ENCODE results near the gene WIF1.

GRCh38 chr12:65005716-65006115 is 115.4 kb downstream of the WIF1 start:
- TF ChIP-seq SP1 (IDR thresholded peaks at IDR 0.05) (no peak), FOXM1 (IDR thresholded peaks at IDR 0.05; ENCODE audit: borderline replicate concordance) (no peak), ARNT (IDR thresholded peaks at IDR 0.05) (no peak), PKNOX1 (IDR thresholded peaks at IDR 0.05) (no peak), BHLHE40 (IDR thresholded peaks at IDR 0.05; ENCODE audit: borderline replicate concordance) (no peak), ELF4 (IDR thresholded peaks at IDR 0.05) (no peak), CTBP1 (IDR thresholded peaks at IDR 0.05; ENCODE audit: borderline replicate concordance) (no peak), FOXA1 (IDR thresholded peaks at IDR 0.05) (no peak), ZNF384 (IDR thresholded peaks at IDR 0.05) (no peak), TARDBP (IDR thresholded peaks at IDR 0.05) (no peak), SUZ12 (IDR thresholded peaks at IDR 0.05) (no peak)

Data from HEK293T (cell line).